ENCODE results near the gene AURKAIP1.
"Not testable (repeated sequence)": the region's sequence is repeated elsewhere in the genome, so short reads cannot be mapped to it uniquely, and the experiment has no call there.

The AURKAIP1 gene

GRCh38 chr1:1418464-1419362, 43.7 kb upstream of the AURKAIP1 start:
- no peak for TF ChIP-seq ARNTL (CRISPR knock-in tag; IDR thresholded peaks at IDR 0.05; ENCODE audit: borderline replicate concordance, low read depth)
- TF ChIP-seq ZFP3 (CRISPR knock-in tag; IDR thresholded peaks at IDR 0.05): no peak
- no peak for TF ChIP-seq POU6F1 (CRISPR knock-in tag; IDR thresholded peaks at IDR 0.05; ENCODE audit: borderline replicate concordance, low read depth)
- TF ChIP-seq TSHZ2 (CRISPR knock-in tag; IDR thresholded peaks at IDR 0.05): no peak
- TF ChIP-seq ZNF70 (CRISPR knock-in tag; IDR thresholded peaks at IDR 0.05): no peak
- TF ChIP-seq TOX (CRISPR knock-in tag; IDR thresholded peaks at IDR 0.05; ENCODE audit: borderline replicate concordance): no peak
- no peak for TF ChIP-seq CREB5 (CRISPR knock-in tag; IDR thresholded peaks at IDR 0.05; ENCODE audit: low read depth)
- no peak for TF ChIP-seq RARB (CRISPR knock-in tag; IDR thresholded peaks at IDR 0.05)
- TF ChIP-seq SNAI2 (CRISPR knock-in tag; IDR thresholded peaks at IDR 0.05): no peak
- TF ChIP-seq BACH2 (CRISPR knock-in tag; IDR thresholded peaks at IDR 0.05; ENCODE audit: borderline replicate concordance): no peak
- no peak for ATAC-seq

- ATAC-seq: not testable (repeated sequence)
These were observed 42.9 kb upstream of the AURKAIP1 start for GRCh38 chr1:1417825-1418463.

GRCh38 chr1:1417396-1417795, 42.4 kb upstream of the AURKAIP1 start:
- ATAC-seq: not testable (repeated sequence)

- TF ChIP-seq ESRRG (CRISPR knock-in tag; IDR thresholded peaks at IDR 0.05): no peak
- TF ChIP-seq GLIS3 (CRISPR knock-in tag; IDR thresholded peaks at IDR 0.05): no peak
- no peak for TF ChIP-seq RARB (CRISPR knock-in tag; IDR thresholded peaks at IDR 0.05)
- no peak for TF ChIP-seq BACH2 (CRISPR knock-in tag; IDR thresholded peaks at IDR 0.05; ENCODE audit: borderline replicate concordance)
- no peak for TF ChIP-seq ZNF8 (CRISPR knock-in tag; IDR thresholded peaks at IDR 0.05)
- TF ChIP-seq OSR1 (CRISPR knock-in tag; IDR thresholded peaks at IDR 0.05): no peak
- no peak for TF ChIP-seq ZNF565 (CRISPR knock-in tag; conservative IDR thresholded peaks at IDR 0.05; ENCODE audit: low read depth)
- TF ChIP-seq TSHZ2 (CRISPR knock-in tag; IDR thresholded peaks at IDR 0.05): no peak
- no peak for TF ChIP-seq POU6F1 (CRISPR knock-in tag; IDR thresholded peaks at IDR 0.05; ENCODE audit: borderline replicate concordance, low read depth)
- no peak for ATAC-seq
These were observed 40.7 kb upstream of the AURKAIP1 start for GRCh38 chr1:1415751-1416150.

GRCh38 chr1:1412311-1412902, 37.4 kb upstream of the AURKAIP1 start:
- ATAC-seq: not testable (repeated sequence)

Data from SK-N-SH treated with all-trans-retinoic acid at 6 μM for 48 hours (cell line).